SU-DHL-6 (cell line): ENCODE data around the gene PRICKLE2.

Experiments
- H2AFZ ChIP-seq: fragments of 200-600 bp; sonication (generic); 2 replicates; pipeline ENCODE4 v1.6.1; 2014; ENCODE audit warnings: low read depth, mild to moderate bottlenecking, moderate library complexity, mixed read lengths, antibody characterized with exemption, low read length; ENCODE audit not compliant: severe bottlenecking
- H3F3A ChIP-seq: fragments of 200-600 bp; shearing (Covaris generic); 2 replicates; pipeline ENCODE4 v1.6.0; 2016; ENCODE audit warnings: antibody characterized with exemption, mild to moderate bottlenecking; ENCODE audit not compliant: insufficient read depth
- H3K27ac ChIP-seq: fragments of 200-600 bp; sonication (generic); 2 replicates; pipeline ENCODE4 v1.5.1; 2016; ENCODE audit warnings: low read depth, mild to moderate bottlenecking, low read length, moderate library complexity, mixed read lengths
- H3K27me3 ChIP-seq: fragments of 200-600 bp; sonication (generic), shearing (Covaris generic); 2 replicates; pipeline ENCODE4 v1.6.0; 2014; ENCODE audit warnings: mild to moderate bottlenecking, low read length
- H3K36me3 ChIP-seq: fragments of 200-600 bp; sonication (generic); 2 replicates; pipeline ENCODE4 v1.6.1; 2014; ENCODE audit warnings: mild to moderate bottlenecking, low read length, mixed read lengths
- H3K4me2 ChIP-seq: fragments of 300-600, 200-600 bp; shearing (Covaris generic), sonication (generic); 2 replicates; pipeline ENCODE4 v1.6.0; 2014; ENCODE audit warnings: low read length, low read depth, mild to moderate bottlenecking; ENCODE audit not compliant: poor library complexity, severe bottlenecking
- H3K4me3 ChIP-seq: fragments of 200-600 bp; sonication (generic); 2 replicates; pipeline ENCODE4 v1.5.1; 2014; ENCODE audit warnings: antibody characterized with exemption, low read length, mild to moderate bottlenecking, mixed read lengths; ENCODE audit not compliant: insufficient read depth, poor library complexity, severe bottlenecking
- H3K79me2 ChIP-seq: fragments of 200-600 bp; sonication (generic); 2 replicates; pipeline ENCODE4 v1.6.1; 2014; ENCODE audit warnings: mild to moderate bottlenecking, low read length, moderate library complexity; ENCODE audit not compliant: insufficient read depth
- H3K9ac ChIP-seq: fragments of 200-600 bp; sonication (generic); 2 replicates; pipeline ENCODE4 v1.7.0; 2014; ENCODE audit warnings: mild to moderate bottlenecking, low read length
- H3K9me2 ChIP-seq: fragments of 200-600 bp; sonication (generic); replicated peaks from 2 replicates; pipeline ENCODE4 v1.6.1; 2014; ENCODE audit warnings: low read length; ENCODE audit not compliant: insufficient read depth
- H3K9me3 ChIP-seq: fragments of 200-600 bp; sonication (generic); 2 replicates; pipeline ENCODE4 v1.6.1; 2014; ENCODE audit warnings: low read length, mixed read lengths; ENCODE audit not compliant: insufficient read depth
- H4K20me1 ChIP-seq: fragments of 200-600 bp; sonication (generic); 2 replicates; pipeline ENCODE4 v1.6.1; 2014; ENCODE audit warnings: low read depth, mild to moderate bottlenecking, antibody characterized with exemption, low read length, moderate library complexity, mixed read lengths
- CTCF ChIP-seq: fragments of 200-600 bp; sonication (generic); IDR thresholded peaks from one replicate; pipeline ENCODE4 v1.5.1; 2017; ENCODE audit warnings: antibody characterized with exemption, mild to moderate bottlenecking, low read length, moderate library complexity; ENCODE audit not compliant: insufficient read depth, poor library complexity, severe bottlenecking
- EZH2phosphoT487 ChIP-seq: fragments of 200-600 bp; sonication (generic), shearing (Covaris generic); conservative IDR thresholded peaks from 2 replicates; pipeline ENCODE4 v1.6.1; 2018; ENCODE audit warnings: mild to moderate bottlenecking, antibody characterized with exemption, low read length, moderate library complexity, mixed read lengths

The PRICKLE2 gene

GRCh38 chr3:64178419-64178818, 46.8 kb downstream of the PRICKLE2 start:
- Histone ChIP-seq H3K9me3 (no peaks in the 10 kb centered on the region), H3F3A (no peaks in the 10 kb centered on the region), H3K27me3 (no peaks in the 10 kb centered on the region), H3K4me3 (no peak overlapping the region), H3K4me2 (no peak overlapping the region), H2AFZ (no peak overlapping the region), H3K79me2 (no peaks in the 10 kb centered on the region), H3K36me3 (no peaks in the 10 kb centered on the region), H3K27ac (no peak overlapping the region), H4K20me1 (no peaks in the 10 kb centered on the region), H3K9me2 (no peaks in the 10 kb centered on the region), H3K9ac (no peak overlapping the region)
- no peak for TF ChIP-seq CTCF
- no peak for TF ChIP-seq EZH2phosphoT487

GRCh38 chr3:64176461-64176996, 48.7 kb downstream of the PRICKLE2 start:
- Histone ChIP-seq H3K27me3 (no peaks in the 10 kb centered on the region), H3K27ac (no peak overlapping the region), H3K9ac (no peak overlapping the region), H4K20me1 (no peaks in the 10 kb centered on the region), H3F3A (no peaks in the 10 kb centered on the region), H2AFZ (no peak overlapping the region), H3K79me2 (no peaks in the 10 kb centered on the region), H3K9me2 (no peaks in the 10 kb centered on the region), H3K36me3 (no peaks in the 10 kb centered on the region), H3K4me3 (no peak overlapping the region), H3K9me3 (no peaks in the 10 kb centered on the region), H3K4me2 (no peak overlapping the region)
- TF ChIP-seq CTCF: no peak
- no peak for TF ChIP-seq EZH2phosphoT487

DNA sequence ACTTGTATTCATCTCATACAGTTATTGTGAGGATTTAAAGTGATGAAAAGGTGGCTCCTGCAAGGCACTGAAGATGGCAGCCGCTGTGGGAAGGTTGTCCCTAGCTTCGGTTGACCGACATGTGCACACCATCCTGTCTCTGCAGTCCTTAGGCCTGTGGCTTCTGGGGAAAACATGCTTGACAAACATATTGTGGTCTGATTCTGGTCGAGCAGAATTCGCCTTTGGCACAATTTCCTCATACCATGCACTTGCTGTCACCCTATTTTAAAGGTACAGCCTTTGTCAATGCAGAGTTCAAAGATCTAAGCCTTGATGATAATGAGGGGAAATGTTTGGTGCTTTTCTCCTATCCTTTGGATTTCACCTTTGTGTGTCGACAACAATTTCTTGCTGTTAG, 50.9 kb downstream of the PRICKLE2 start:
- Histone ChIP-seq H3K36me3 (no peaks in the 10 kb centered on the region), H3K79me2 (no peaks in the 10 kb centered on the region), H3K27me3 (no peaks in the 10 kb centered on the region), H3F3A (no peaks in the 10 kb centered on the region), H2AFZ (no peak overlapping the region), H3K9me3 (no peaks in the 10 kb centered on the region), H4K20me1 (no peaks in the 10 kb centered on the region), H3K4me2 (no peak overlapping the region), H3K4me3 (no peak overlapping the region), H3K9ac (no peak overlapping the region), H3K9me2 (no peaks in the 10 kb centered on the region), H3K27ac (no peak overlapping the region)
- TF ChIP-seq CTCF (no peak), EZH2phosphoT487 (no peak)
